Ecto neural progenitor cell (in vitro differentiated cells): ENCODE results near the gene PHF1.
A peak's percentile ranks its signal among the peaks of the same experiment; 100 is the strongest.

Experiments
- DNase-seq: peaks from one replicate; pipeline ENCODE4 v3.0.0-alpha.2; 2018; ENCODE audit warnings: low spot score

PHF1 gene

DNA sequence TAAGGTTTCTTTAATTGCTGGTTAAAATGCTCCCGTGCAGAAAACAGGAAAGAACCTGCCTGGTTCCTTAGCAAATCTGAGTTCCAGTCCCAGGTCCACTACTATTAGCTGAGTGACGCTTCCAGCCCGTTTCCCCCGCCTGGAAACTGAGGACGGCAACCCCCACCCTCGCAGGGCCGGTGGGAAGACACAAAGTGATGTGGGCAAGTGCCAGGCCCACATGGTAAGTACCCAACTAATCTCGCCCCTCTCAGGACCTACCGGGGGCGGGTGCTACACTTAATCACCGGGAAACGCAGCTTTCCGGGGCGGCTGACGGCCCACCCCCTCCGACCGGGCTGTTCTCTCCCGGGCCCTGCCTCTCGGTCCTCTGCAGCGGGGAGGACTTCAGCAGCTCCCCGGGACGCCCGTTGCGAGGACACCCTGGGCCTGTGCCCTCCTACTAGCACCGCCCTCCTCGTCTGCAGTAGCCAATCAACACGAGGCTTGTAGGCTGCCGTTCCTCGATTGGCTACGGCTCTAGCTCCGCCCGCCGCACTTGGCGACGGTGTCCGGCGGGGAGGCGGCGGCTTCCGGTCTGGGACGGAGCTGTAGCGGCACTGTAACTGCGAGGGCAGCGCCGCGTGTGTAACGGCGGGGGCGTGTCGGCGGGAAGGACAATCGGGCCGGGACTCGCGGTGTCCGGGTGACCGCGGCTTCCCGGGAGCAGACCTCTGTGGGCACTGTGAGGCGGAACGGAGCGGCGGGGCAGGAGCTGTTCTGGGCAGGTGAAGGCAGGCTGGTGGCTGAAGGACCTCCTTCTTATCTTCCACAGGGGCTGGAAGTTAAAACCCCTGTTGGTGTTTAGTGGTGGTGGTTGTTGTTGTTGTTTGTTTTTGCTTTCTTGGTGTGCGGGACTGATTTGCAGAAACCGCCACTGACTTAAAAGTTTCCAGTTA, 43.5 kb downstream of the PHF1 start, which contains the start of gene ZBTB9:
Gene ZBTB9 (plus strand): TSS at position 568 of the 938 bp plus-strand sequence. CDS start 525 bp downstream, outside the sequence.
- peak; percentile 95 for DNase-seq

DNA sequence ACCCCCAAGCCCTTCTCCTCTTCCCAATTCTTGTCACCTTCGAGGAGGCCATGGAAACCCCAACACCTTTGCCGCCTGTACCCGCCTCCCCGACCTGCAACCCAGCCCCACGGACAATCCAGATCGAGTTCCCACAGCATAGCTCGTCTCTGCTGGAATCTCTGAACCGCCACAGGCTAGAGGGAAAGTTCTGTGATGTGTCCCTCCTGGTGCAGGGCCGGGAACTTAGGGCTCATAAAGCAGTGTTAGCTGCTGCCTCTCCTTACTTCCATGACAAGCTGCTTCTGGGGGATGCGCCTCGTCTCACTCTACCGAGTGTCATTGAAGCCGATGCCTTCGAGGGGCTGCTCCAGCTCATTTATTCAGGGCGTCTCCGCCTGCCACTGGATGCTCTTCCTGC, 44.2 kb downstream of the PHF1 start:
- no peak for DNase-seq

GRCh38 chr6:33456156-33456555, 45.3 kb downstream of the PHF1 start:
- DNase-seq, result no peak

DNA sequence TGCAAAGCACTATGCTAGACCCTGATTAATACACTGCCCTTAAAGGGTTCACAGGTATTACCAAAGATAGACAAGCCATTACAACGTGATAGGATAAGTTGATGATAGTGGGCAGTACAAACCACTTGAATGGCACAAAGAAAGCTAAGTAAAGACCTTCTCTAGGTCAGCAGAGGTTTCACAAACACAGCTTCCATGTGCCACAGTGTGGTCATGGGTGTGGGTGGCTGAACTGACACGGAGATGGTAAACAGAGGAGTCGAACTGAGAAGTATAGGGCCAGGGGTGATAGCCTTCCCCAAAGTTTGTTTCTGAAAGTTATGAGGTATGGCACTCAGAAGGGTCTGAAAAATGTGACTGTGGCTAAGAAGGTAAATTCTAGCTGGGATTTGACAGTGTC, 47.9 kb downstream of the PHF1 start:
- DNase-seq, result no peak

- DNase-seq, result no peak
Observed at GRCh38 chr6:33459226-33459625, 48.4 kb downstream of the PHF1 start.
